CD14-positive monocyte (primary cell): Measurements from ENCODE around the gene TNFRSF11A. TPM values are rescaled to one million over a fixed set of nuclear protein-coding genes. Genes with fewer than 3 reads are reported as not detected.

Source experiments
- DNase-seq, 3 donors: peaks; one replicate each; pipeline ENCODE4 v3.0.0-alpha.2; 2011 to 2022
- H2AFZ ChIP-seq: 2 replicates; pipeline ENCODE4 v1.6.0; 2012; ENCODE audit warnings: mild to moderate bottlenecking, low read depth, low read length, inconsistent platforms; ENCODE audit not compliant: insufficient read depth, poor library complexity, severe bottlenecking
- H3K27ac ChIP-seq, 2 donors: 1 replicate in 1 of 2; 2 replicates in 1 of 2; pipeline ENCODE4 v1.5.1; 2012 to 2013; ENCODE audit warnings: low read length in 2 of 2, control low read depth in 1 of 2, inconsistent platforms in 1 of 2, low read depth in 1 of 2, mild to moderate bottlenecking in 1 of 2
- H3K27me3 ChIP-seq, 2 donors: one replicate each; pipeline versions ENCODE4 v1.6.0 to v1.6.1; 2011 to 2013; ENCODE audit warnings: low read length in 2 of 2; ENCODE audit not compliant: control insufficient read depth in 2 of 2, insufficient read depth in 2 of 2
- H3K36me3 ChIP-seq, 2 donors: replicated peaks in 1 of 2; 1 replicate in 1 of 2; 2 replicates in 1 of 2; pipeline versions ENCODE4 v1.5.1 to v1.6.1; 2012 to 2013; ENCODE audit warnings: low read length in 2 of 2, control low read depth in 1 of 2, inconsistent platforms in 1 of 2, mild to moderate bottlenecking in 1 of 2; ENCODE audit not compliant: insufficient read depth in 2 of 2, control insufficient read depth in 1 of 2
- H3K4me1 ChIP-seq, 2 donors: 1 replicate in 1 of 2; 2 replicates in 1 of 2; pipeline versions ENCODE4 v1.5.1 to v1.6.1; 2012 to 2013; ENCODE audit warnings: low read length in 2 of 2, control low read depth in 1 of 2, inconsistent platforms in 1 of 2, mild to moderate bottlenecking in 1 of 2, moderate library complexity in 1 of 2; ENCODE audit not compliant: insufficient read depth in 2 of 2, control insufficient read depth in 1 of 2
- H3K4me2 ChIP-seq: replicated peaks from 2 replicates; pipeline ENCODE3; 2012; ENCODE audit warnings: low read length, moderate library complexity, mild to moderate bottlenecking; ENCODE audit not compliant: poor library complexity, severe bottlenecking; ENCODE audit errors: extremely low read depth
- H3K4me3 ChIP-seq, 3 experiments: fragments of 200-600 bp in 1 of 3; sonication (generic) in 1 of 3; replicated peaks in 1 of 3; 1 replicate in 2 of 3; 2 replicates in 1 of 3; pipeline ENCODE4 v1.5.1; 2011 to 2013; ENCODE audit warnings: low read length in 3 of 3, mild to moderate bottlenecking in 3 of 3, control low read depth in 2 of 3, low read depth in 2 of 3, inconsistent platforms in 1 of 3, moderate library complexity in 1 of 3
- H3K79me2 ChIP-seq: 2 replicates; pipeline ENCODE4 v1.6.0; 2012; ENCODE audit warnings: mild to moderate bottlenecking, control low read depth, inconsistent platforms, low read length, moderate library complexity; ENCODE audit not compliant: insufficient read depth
- H3K9ac ChIP-seq: 2 replicates; pipeline ENCODE4 v1.6.0; 2017; ENCODE audit warnings: low read length, mild to moderate bottlenecking; ENCODE audit not compliant: insufficient read depth, poor library complexity, severe bottlenecking
- H3K9me3 ChIP-seq, 2 donors: replicated peaks in 1 of 2; 1 replicate in 1 of 2; 2 replicates in 1 of 2; pipeline versions ENCODE4 v1.5.1 to v1.6.1; 2012 to 2013; ENCODE audit warnings: low read length in 2 of 2, control low read depth in 1 of 2; ENCODE audit not compliant: control insufficient read depth in 1 of 2, insufficient read depth in 1 of 2
- H4K20me1 ChIP-seq: 2 replicates; pipeline ENCODE4 v1.6.0; 2012; ENCODE audit warnings: mild to moderate bottlenecking, low read length, control low read depth, moderate library complexity; ENCODE audit not compliant: insufficient read depth
- H3K27ac Mint-ChIP-seq, 7 donors: one replicate each; pipeline ENCODE4 v1.8.0; 2020; ENCODE audit warnings: mild to moderate bottlenecking in 7 of 7, mixed read lengths in 7 of 7, moderate library complexity in 6 of 7, inconsistent platforms in 2 of 7
- H3K27me3 Mint-ChIP-seq, 3 donors: one replicate each; pipeline ENCODE4 v1.8.0; 2021 to 2022; ENCODE audit warnings: low read depth in 3 of 3, mild to moderate bottlenecking in 3 of 3, mixed read lengths in 3 of 3, moderate library complexity in 3 of 3, inconsistent platforms in 1 of 3
- H3K36me3 Mint-ChIP-seq, 2 donors: one replicate each; pipeline ENCODE4 v1.8.0; 2020; ENCODE audit warnings: mixed read lengths in 2 of 2, inconsistent platforms in 1 of 2, mild to moderate bottlenecking in 1 of 2
- H3K4me1 Mint-ChIP-seq: one replicate; pipeline ENCODE4 v1.8.0; 2020; ENCODE audit warnings: mild to moderate bottlenecking, mixed read lengths
- H3K4me3 Mint-ChIP-seq, 2 donors: one replicate each; pipeline ENCODE4 v1.8.0; 2020; ENCODE audit warnings: mild to moderate bottlenecking in 2 of 2, mixed read lengths in 2 of 2, moderate library complexity in 1 of 2
- H3K9me3 Mint-ChIP-seq, 7 donors: one replicate each; pipeline ENCODE4 v1.8.0; 2020 to 2022; ENCODE audit warnings: mixed read lengths in 7 of 7, mild to moderate bottlenecking in 6 of 7, moderate library complexity in 6 of 7, inconsistent platforms in 2 of 7
- CTCF ChIP-seq: fragments of 200-600 bp; IDR thresholded peaks from one replicate; pipeline ENCODE4 v1.8.0; 2022; ENCODE audit warnings: antibody characterized with exemption, mild to moderate bottlenecking
- WGBS: methylation state at CpG from one replicate; pipeline ENCODE4 v1.1.5; 2013; ENCODE audit warnings: missing lambda C conversion rate; ENCODE audit not compliant: insufficient coverage; 5-methylcytosine and 5-hydroxymethylcytosine counted together
- intact Hi-C, 2 donors: fragments of 100-400 bp; cut with micrococcal nuclease; formaldehyde crosslinking; loops; one replicate each; pipeline versions ENCODE4 v1.15.0 to v1.15.1; 2023
- polyA plus RNA-seq, 3 donors: library from polyadenylated mRNA; depleted of rRNA in 1 of 3; unstranded in 2 of 3; stranded (reverse) in 1 of 3; fragments of 300-500 nt in 2 of 3; fragments of >200 nt in 1 of 3; fragmentation: Illumina TruSeq in 2 of 3; gene quantifications; 1 replicate in 2 of 3; 2 replicates in 1 of 3; pipeline ENCODE4 v1.2.3, GENCODE V29; 2012 to 2021

Gene TNFRSF11A
- polyA plus RNA-seq, 3 donors, result 0.05 to 0.67 (median 0.24) TPM

- Histone ChIP-seq H3K79me2 (no peaks in the 10 kb centered on the region), H3K4me1 (no peaks in the 10 kb centered on the region), H3K9me3 (no peaks in the 10 kb centered on the region), H3K27me3 (no peaks in the 10 kb centered on the region), H3K27ac (no peak overlapping the region), H2AFZ (no peak overlapping the region), H3K4me3 (no peak overlapping the region), H3K36me3 (no peaks in the 10 kb centered on the region), H4K20me1 (no peaks in the 10 kb centered on the region), H3K4me2 (no peak overlapping the region), H3K9ac (no peak overlapping the region)
- no peak overlapping the region for H3K27ac Mint-ChIP-seq
- DNase-seq, result no peak
- H3K9me3 Mint-ChIP-seq, result peaks cover 0 to 2% (median 0%) of the 10 kb centered on the region in 7 donors
- WGBS, result 95% methylated on average over 3 of the region's 6 CpGs
- intact Hi-C loops, result no loop called here
- peaks cover 0 to 5% of the 10 kb centered on the region in 2 donors for H3K36me3 Mint-ChIP-seq
- H3K27me3 Mint-ChIP-seq, result peaks cover 0 to 5% (median 3%) of the 10 kb centered on the region in 3 donors
- no peak overlapping the region for H3K4me3 Mint-ChIP-seq
- no peaks in the 10 kb centered on the region for H3K4me1 Mint-ChIP-seq
- TF ChIP-seq CTCF, result no peak
Measured at GRCh38 chr18:62366992-62367391, 41.9 kb downstream of the TNFRSF11A start.

- H3K9me3 Mint-ChIP-seq, result peaks cover 0 to 2% (median 0%) of the 10 kb centered on the region in 7 donors
- H3K4me1 Mint-ChIP-seq, result no peaks in the 10 kb centered on the region
- H3K27me3 Mint-ChIP-seq, result peaks cover 0 to 5% (median 2%) of the 10 kb centered on the region in 3 donors
- no peak overlapping the region for H2AFZ ChIP-seq
- H3K4me3 Mint-ChIP-seq, result no peak overlapping the region
- WGBS, result no CpG with 5 or more reads among the region's 2 CpGs
- H3K4me1 ChIP-seq, result no peaks in the 10 kb centered on the region
- H3K36me3 Mint-ChIP-seq, result peaks cover 0 to 5% of the 10 kb centered on the region in 2 donors
- H3K4me2 ChIP-seq, result no peak overlapping the region
- H3K27me3 ChIP-seq, result no peaks in the 10 kb centered on the region
- intact Hi-C loops, result no loop called here
- H3K9ac ChIP-seq, result no peak overlapping the region
- no peak for DNase-seq
- H3K4me3 ChIP-seq, result no peak overlapping the region
- H3K36me3 ChIP-seq, result no peaks in the 10 kb centered on the region
- no peak for TF ChIP-seq CTCF
- H3K79me2 ChIP-seq, result no peaks in the 10 kb centered on the region
- H4K20me1 ChIP-seq, result no peaks in the 10 kb centered on the region
- no peak overlapping the region for H3K27ac ChIP-seq
- H3K27ac Mint-ChIP-seq, result no peak overlapping the region
- H3K9me3 ChIP-seq, result no peaks in the 10 kb centered on the region
Measured at GRCh38 chr18:62368100-62368499, 43.0 kb downstream of the TNFRSF11A start.
